Measurements from ENCODE around the gene RRP8. TPM values are rescaled to one million over a fixed set of nuclear protein-coding genes. Genes with fewer than 3 reads are reported as not detected.
A peak's percentile ranks its signal among the peaks of the same experiment; 100 is the strongest.

RRP8 gene
- total RNA-seq, 1 donor from 2014 or later: 14.6 TPM

DNA sequence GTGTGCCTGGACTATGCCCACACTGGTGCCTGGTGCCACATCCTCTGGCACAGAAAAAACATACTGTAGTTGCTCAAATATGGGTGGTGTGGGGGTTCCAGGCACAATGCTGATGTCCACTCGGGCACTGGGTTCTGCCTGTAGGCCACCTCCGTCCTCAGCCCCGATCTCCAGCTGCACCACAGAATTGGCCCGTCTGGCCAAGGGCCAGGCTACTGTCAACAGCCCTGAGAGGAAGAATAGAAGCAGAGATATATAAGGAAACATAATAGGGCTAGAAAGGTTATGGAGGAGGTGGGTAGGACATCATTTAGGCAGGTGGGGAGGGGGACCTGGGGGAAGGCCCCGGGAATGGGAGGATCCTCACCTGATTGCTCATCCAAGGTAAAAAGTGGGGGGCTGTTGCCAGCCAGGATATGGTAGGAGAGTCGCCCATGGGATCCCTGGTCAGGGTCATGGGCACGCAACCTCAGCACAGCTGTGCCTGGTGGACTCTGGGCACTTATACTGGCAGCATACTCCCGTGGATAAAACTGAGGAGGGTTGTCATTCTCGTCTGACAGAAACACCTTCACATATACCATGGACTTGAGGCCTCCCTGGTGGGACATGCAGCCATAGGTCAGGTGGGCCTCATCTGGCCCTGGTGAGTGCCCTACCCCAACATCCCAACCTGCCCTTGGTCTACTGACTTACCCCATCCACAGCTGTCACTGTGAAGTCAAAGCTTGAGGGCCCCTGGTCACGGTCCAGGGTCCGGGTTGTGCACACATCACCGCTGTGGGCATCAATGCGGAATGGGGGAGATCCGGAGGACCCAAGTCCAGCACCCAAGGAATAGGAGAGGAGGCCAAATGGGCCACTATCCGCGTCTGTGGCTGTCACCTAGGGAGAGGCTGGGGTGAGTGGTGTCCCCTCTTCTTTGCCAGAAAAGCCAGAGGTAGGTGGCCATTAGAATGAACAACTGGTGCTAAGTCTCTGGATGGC, 30.3 kb upstream of the RRP8 start:
- Mint-ChIP-seq H3K4me3 (ENCODE audit: unreplicated experiment) (peak overlapping the region; percentile 51), H3K4me1 (ENCODE audit: unreplicated experiment) (peaks cover 3% of the 10 kb centered on the region), H3K27me3 (ENCODE audit: unreplicated experiment) (peaks cover 13% of the 10 kb centered on the region), H3K27ac (ENCODE audit: unreplicated experiment) (no peak overlapping the region), H3K9me3 (ENCODE audit: unreplicated experiment) (no peaks in the 10 kb centered on the region), H3K36me3 (ENCODE audit: low read depth, unreplicated experiment) (peaks cover 36% of the 10 kb centered on the region)
- TF ChIP-seq, protein P1, sequence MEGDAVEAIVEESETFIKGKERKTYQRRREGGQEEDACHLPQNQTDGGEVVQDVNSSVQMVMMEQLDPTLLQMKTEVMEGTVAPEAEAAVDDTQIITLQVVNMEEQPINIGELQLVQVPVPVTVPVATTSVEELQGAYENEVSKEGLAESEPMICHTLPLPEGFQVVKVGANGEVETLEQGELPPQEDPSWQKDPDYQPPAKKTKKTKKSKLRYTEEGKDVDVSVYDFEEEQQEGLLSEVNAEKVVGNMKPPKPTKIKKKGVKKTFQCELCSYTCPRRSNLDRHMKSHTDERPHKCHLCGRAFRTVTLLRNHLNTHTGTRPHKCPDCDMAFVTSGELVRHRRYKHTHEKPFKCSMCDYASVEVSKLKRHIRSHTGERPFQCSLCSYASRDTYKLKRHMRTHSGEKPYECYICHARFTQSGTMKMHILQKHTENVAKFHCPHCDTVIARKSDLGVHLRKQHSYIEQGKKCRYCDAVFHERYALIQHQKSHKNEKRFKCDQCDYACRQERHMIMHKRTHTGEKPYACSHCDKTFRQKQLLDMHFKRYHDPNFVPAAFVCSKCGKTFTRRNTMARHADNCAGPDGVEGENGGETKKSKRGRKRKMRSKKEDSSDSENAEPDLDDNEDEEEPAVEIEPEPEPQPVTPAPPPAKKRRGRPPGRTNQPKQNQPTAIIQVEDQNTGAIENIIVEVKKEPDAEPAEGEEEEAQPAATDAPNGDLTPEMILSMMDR (IDR thresholded peaks at IDR 0.05; ENCODE audit: unreplicated experiment): no peak
- DNase-seq (ENCODE audit: low spot score): no peak

DNA sequence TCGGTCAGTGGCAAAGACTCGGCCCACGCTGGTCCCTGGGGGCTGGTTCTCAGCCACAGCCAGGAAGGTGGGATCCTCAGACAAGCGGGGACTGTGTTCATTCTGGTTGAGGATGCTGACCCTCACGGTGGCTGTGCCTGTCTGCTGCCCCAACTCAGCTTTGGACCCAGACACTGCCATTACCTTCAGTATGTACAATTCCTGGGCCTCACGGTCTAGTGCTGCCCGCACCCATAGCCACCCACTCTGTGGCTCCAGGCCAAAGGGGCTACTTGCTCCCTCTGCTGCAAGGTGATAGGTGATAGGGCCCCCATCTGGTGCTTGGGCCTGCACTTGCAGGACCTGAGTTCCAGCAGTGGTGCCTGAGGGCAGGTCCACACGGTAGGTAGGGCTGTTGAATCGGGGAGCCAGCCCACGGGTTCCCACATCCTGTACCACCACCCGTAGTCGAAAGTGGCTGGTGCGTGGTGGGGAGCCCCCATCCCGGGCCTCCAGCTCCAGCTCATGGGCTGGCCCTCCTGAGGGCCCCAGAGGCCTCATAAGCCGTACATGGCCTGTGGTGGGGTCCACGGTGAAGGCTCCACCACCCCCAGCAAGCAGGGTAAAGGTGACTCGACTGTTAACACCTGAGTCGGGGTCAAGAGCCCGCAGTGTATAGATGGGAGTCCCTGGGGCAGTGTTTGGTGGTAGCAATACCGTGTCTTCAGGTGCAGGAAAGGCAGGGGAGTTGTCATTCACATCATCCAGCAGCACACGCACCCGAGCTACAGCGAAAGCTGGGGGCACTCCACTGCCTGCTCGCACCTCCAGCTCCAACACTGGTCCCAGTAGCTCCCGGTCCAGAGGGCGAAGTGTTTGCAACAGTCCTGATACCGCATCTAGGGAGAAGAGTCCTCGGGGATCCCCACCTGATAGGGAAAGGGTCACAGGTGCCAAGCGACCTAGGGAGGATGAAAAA, 29.0 kb upstream of the RRP8 start:
- Mint-ChIP-seq H3K9me3 (ENCODE audit: unreplicated experiment) (no peaks in the 10 kb centered on the region), H3K27me3 (ENCODE audit: unreplicated experiment) (peaks cover 15% of the 10 kb centered on the region), H3K4me3 (ENCODE audit: unreplicated experiment) (peak overlapping the region; percentile 79), H3K4me1 (ENCODE audit: unreplicated experiment) (peaks cover 3% of the 10 kb centered on the region), H3K36me3 (ENCODE audit: low read depth, unreplicated experiment) (peaks cover 46% of the 10 kb centered on the region), H3K27ac (ENCODE audit: unreplicated experiment) (no peak overlapping the region)
- DNase-seq (ENCODE audit: low spot score): no peak
- TF ChIP-seq, protein P1 (IDR thresholded peaks at IDR 0.05; ENCODE audit: unreplicated experiment): no peak

DNA sequence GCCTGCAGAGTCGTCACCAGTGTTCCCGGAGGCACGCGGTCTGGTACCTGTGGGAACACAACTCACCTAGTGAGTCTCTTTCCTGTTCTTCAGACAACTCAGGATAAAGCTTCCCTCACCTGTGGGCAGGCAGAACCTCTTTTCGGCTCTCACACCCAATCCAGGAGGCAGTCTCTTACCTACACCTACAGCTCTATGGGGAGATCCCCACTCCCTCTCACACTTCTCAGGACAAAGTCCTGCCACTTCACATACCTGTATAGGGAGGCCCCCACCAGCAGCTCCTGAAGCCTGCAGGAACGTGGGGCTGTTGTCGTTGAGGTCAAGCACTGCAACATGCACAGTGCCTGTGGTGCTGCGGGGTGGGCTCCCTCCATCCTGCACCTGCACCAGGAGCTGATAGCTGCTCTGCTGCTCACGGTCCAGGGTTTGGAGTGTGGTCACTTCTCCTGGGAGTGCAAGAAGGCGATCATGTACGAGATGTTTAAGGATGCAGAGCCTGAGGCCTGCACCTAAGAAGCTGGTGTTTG, 28.0 kb upstream of the RRP8 start:
- TF ChIP-seq, protein P1 (IDR thresholded peaks at IDR 0.05; ENCODE audit: unreplicated experiment): no peak
- Mint-ChIP-seq H3K9me3 (ENCODE audit: unreplicated experiment) (no peaks in the 10 kb centered on the region), H3K27ac (ENCODE audit: unreplicated experiment) (no peak overlapping the region), H3K4me1 (ENCODE audit: unreplicated experiment) (peaks cover 5% of the 10 kb centered on the region), H3K4me3 (ENCODE audit: unreplicated experiment) (peak overlapping the region; percentile 79), H3K27me3 (ENCODE audit: unreplicated experiment) (peaks cover 15% of the 10 kb centered on the region), H3K36me3 (ENCODE audit: low read depth, unreplicated experiment) (peaks cover 54% of the 10 kb centered on the region)
- DNase-seq (ENCODE audit: low spot score): no peak

DNA sequence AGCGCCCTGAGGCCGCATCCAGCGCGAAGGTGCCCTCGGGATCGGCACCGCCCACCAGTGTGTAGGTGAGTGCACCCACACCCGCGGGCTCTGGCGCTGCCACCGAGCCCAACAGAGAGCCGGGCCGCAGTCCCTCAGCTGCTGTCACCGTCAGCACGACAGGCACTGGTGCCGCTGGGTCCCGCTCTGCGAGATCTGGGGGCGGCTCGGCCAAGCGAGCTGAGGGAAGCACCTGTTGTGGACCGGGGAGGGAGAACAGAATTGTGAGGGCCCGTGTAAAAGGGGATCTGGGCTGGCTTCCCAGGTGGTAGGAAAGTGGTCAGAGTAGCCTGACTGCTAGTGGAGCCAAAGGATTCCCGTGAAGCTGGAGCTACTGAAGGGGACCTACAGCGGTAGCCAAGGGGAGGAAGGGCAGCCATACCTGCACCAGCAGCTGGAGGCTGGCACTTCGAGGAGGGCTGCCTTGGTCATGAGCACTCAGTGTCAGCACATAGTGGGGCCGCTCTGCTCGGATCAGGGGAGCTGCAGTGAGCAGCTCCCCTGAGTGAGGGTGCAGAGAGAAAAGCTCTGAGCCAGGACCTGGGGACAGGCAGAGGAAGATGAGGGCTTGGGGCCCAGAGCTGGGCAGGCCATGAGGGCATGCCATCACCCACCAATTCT, 27.3 kb upstream of the RRP8 start:
- H3K27ac Mint-ChIP-seq (ENCODE audit: unreplicated experiment): no peak overlapping the region
- peaks cover 7% of the 10 kb centered on the region for H3K4me1 Mint-ChIP-seq (ENCODE audit: unreplicated experiment)
- TF ChIP-seq, protein P1 (IDR thresholded peaks at IDR 0.05; ENCODE audit: unreplicated experiment): no peak
- H3K9me3 Mint-ChIP-seq (ENCODE audit: unreplicated experiment): no peaks in the 10 kb centered on the region
- peaks cover 15% of the 10 kb centered on the region for H3K27me3 Mint-ChIP-seq (ENCODE audit: unreplicated experiment)
- no peak for DNase-seq (ENCODE audit: low spot score)
- H3K4me3 Mint-ChIP-seq (ENCODE audit: unreplicated experiment): peak overlapping the region; percentile 47
- peaks cover 56% of the 10 kb centered on the region for H3K36me3 Mint-ChIP-seq (ENCODE audit: low read depth, unreplicated experiment)
